Gastroesophageal sphincter (tissue), 4 donors: Measurements from ENCODE around the gene LCNL1. TPM values are rescaled to one million over a fixed set of nuclear protein-coding genes. Genes with fewer than 3 reads are reported as not detected.

Source experiments
- ATAC-seq: fragments of 150-250 bp; one replicate; pipeline ENCODE4 v1.9.1; 2016; ENCODE audit warnings: mild to moderate bottlenecking, moderate library complexity
- H3K27ac ChIP-seq, 4 donors: fragments of 200-600 bp; sonication (generic) in 3 of 4; 1 replicate in 3 of 4; 2 replicates in 1 of 4; pipeline ENCODE4 v1.5.1; 2016 to 2019
- H3K27me3 ChIP-seq: fragments of 200-600 bp; sonication (generic); one replicate; pipeline ENCODE4 v1.5.1; 2019
- H3K36me3 ChIP-seq, 2 donors: fragments of 200-600 bp; sonication (generic); one replicate each; pipeline ENCODE4 v1.5.1; 2019; ENCODE audit warnings: control low read depth in 1 of 2
- H3K4me1 ChIP-seq, 3 donors: fragments of 200-600 bp; sonication (generic); 1 replicate in 2 of 3; 2 replicates in 1 of 3; pipeline ENCODE4 v1.5.1; 2016 to 2019; ENCODE audit warnings: control low read depth in 2 of 3
- H3K4me3 ChIP-seq, 2 donors: fragments of 200-600 bp; sonication (generic); one replicate each; pipeline ENCODE4 v1.5.1; 2019; ENCODE audit warnings: mild to moderate bottlenecking in 1 of 2, moderate library complexity in 1 of 2
- H3K9me3 ChIP-seq, 3 donors: fragments of 200-600 bp; sonication (generic); one replicate each; pipeline ENCODE4 v1.5.1; 2017 to 2019; ENCODE audit warnings: control low read depth in 2 of 3
- CTCF ChIP-seq, 4 experiments: fragments of 200-600 bp in 2 of 4; fragments of 450-650 bp in 2 of 4; sonication (generic) in 1 of 4; IDR thresholded peaks; one replicate each; pipeline ENCODE4 v1.5.1; 2017 to 2019; ENCODE audit warnings: antibody characterized with exemption in 4 of 4, mild to moderate bottlenecking in 2 of 4, moderate library complexity in 2 of 4
- EP300 ChIP-seq: sonication (generic); formaldehyde crosslinking; IDR thresholded peaks from one replicate; pipeline ENCODE4 v1.6.1; 2017; ENCODE audit warnings: antibody characterized with exemption, mild to moderate bottlenecking
- POLR2A ChIP-seq, 2 donors: fragments of 450-650 bp; IDR thresholded peaks; one replicate each; pipeline ENCODE4 v1.6.1; 2017; ENCODE audit warnings: antibody characterized with exemption in 2 of 2, mild to moderate bottlenecking in 2 of 2, moderate library complexity in 1 of 2
- POLR2AphosphoS5 ChIP-seq: sonication (generic); formaldehyde crosslinking; IDR thresholded peaks from one replicate; pipeline ENCODE4 v1.6.1; 2017; ENCODE audit warnings: antibody characterized with exemption
- WGBS, 2 donors: methylation state at CpG; one replicate each; pipeline ENCODE4 v1.1.5; 2018; ENCODE audit warnings: low coverage in 1 of 2; 5-methylcytosine and 5-hydroxymethylcytosine counted together
- total RNA-seq, 4 donors: library from RNA; depleted of rRNA; stranded (reverse); fragments of >200 nt; gene quantifications; one replicate each; pipeline ENCODE4 v1.1.0, GENCODE V29; 2016

LCNL1 gene
- total RNA-seq, 4 donors from 2014 or later: 0.40 TPM; not detected in 2

DNA sequence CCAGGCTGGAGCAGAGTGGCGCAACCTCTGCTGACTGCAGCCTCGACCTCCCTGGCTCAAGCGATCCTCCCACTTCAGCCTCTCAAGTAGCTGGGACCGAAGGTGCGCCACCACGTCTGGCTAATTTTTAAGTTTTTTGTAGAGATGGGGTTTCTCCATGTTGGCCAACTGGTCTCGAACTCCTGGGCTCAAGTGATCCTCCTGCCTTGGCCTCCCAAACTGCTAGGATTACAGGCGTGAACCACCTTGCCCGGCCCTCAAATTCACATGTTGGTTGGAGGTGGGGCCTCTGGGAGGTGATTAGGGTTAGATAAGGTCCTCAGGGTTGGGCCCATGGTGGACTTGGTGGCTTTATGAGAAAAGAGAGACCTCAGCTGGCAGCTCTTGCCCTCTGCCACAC is 20.6 kb upstream of the LCNL1 start:
- Histone ChIP-seq H3K9me3 (no peaks in the 10 kb centered on the region), H3K36me3 (no peaks in the 10 kb centered on the region), H3K4me3 (no peak overlapping the region), H3K27ac (no peak overlapping the region), H3K4me1 (peaks cover 0 to 8% (median 8%) of the 10 kb centered on the region in 3 donors), H3K27me3 (peaks cover 28% of the 10 kb centered on the region)
- TF ChIP-seq EP300 (no peak), POLR2A (IDR thresholded peaks at IDR 0.05) (no peak), CTCF (IDR thresholded peaks at IDR 0.05) (no peak), POLR2AphosphoS5 (no peak)
- ATAC-seq: no peak
- 97 to 98% methylated on average over 6 to 8 of the region's 9 CpGs for WGBS, 2 donors

- Histone ChIP-seq H3K36me3 (no peaks in the 10 kb centered on the region), H3K27me3 (peaks cover 30% of the 10 kb centered on the region), H3K4me1 (peaks cover 0 to 8% (median 8%) of the 10 kb centered on the region in 3 donors), H3K9me3 (no peaks in the 10 kb centered on the region), H3K4me3 (no peak overlapping the region), H3K27ac (no peak overlapping the region)
- TF ChIP-seq EP300: no peak
- no peak for TF ChIP-seq CTCF (IDR thresholded peaks at IDR 0.05)
- no peak for TF ChIP-seq POLR2A (IDR thresholded peaks at IDR 0.05)
- TF ChIP-seq POLR2AphosphoS5: no peak
- no peak for ATAC-seq
- WGBS, 2 donors: 60% methylated on average over 2 of the region's 11 CpGs; no CpG with 5 or more reads in 1 of the 2 donors
These were observed 20.0 kb upstream of the LCNL1 start for GRCh38 chr9:136962701-136963248.

- H3K27ac ChIP-seq: no peak overlapping the region
- no peaks in the 10 kb centered on the region for H3K36me3 ChIP-seq
These were observed 19.5 kb upstream of the LCNL1 start for GRCh38 chr9:136963341-136963740.

DNA sequence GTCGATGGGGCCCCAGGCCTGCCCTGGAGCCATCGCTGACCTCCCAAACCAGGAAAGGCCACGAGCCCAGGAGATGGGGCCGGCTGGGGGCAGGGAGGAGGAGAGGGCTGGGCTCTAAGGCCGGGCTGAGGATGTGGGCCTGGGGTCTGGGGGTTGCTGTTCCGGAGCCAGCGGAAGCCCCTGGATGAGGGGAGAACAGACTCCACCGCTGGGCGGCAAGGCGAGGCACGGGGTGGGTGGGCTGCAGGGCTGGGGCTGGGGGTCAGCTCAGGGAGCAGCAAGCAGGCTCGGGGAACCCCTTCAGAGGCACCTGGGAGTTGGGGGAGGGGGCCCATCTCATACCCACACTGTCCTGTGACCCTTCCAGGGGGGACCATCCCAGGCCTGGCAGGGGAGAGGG is 19.0 kb upstream of the LCNL1 start:
- peaks cover 39% of the 10 kb centered on the region for H3K27me3 ChIP-seq
- no peak overlapping the region for H3K27ac ChIP-seq
- no peak overlapping the region for H3K4me3 ChIP-seq
- TF ChIP-seq POLR2A (IDR thresholded peaks at IDR 0.05): no peak
- TF ChIP-seq POLR2AphosphoS5: no peak
- TF ChIP-seq CTCF (IDR thresholded peaks at IDR 0.05): no peak
- TF ChIP-seq EP300: no peak
- no peak for ATAC-seq
- no CpG with 5 or more reads among the region's 12 CpGs for WGBS, 2 donors
- no peaks in the 10 kb centered on the region for H3K36me3 ChIP-seq
- H3K9me3 ChIP-seq: no peaks in the 10 kb centered on the region
- peaks cover 0 to 8% (median 8%) of the 10 kb centered on the region in 3 donors for H3K4me1 ChIP-seq

More at GRCh38 chr9:136963341-136963740, 19.5 kb upstream of the LCNL1 start:
- TF ChIP-seq EP300 (no peak), POLR2AphosphoS5 (no peak), CTCF (IDR thresholded peaks at IDR 0.05) (no peak), POLR2A (IDR thresholded peaks at IDR 0.05) (no peak)
- Histone ChIP-seq H3K27me3 (peaks cover 36% of the 10 kb centered on the region), H3K9me3 (no peaks in the 10 kb centered on the region), H3K4me3 (no peak overlapping the region), H3K4me1 (peaks cover 0 to 8% (median 8%) of the 10 kb centered on the region in 3 donors)
- no peak for ATAC-seq
- no CpG with 5 or more reads among the region's 15 CpGs for WGBS, 2 donors

GRCh38 chr9:136964171-136964689 is 18.6 kb upstream of the LCNL1 start:
- 39% methylated on average over 7 of the region's 22 CpGs; no CpG with 5 or more reads in 1 of the 2 donors for WGBS, 2 donors
- no peaks in the 10 kb centered on the region for H3K36me3 ChIP-seq
- H3K4me1 ChIP-seq: peaks cover 0 to 8% (median 8%) of the 10 kb centered on the region in 3 donors
- no peak for TF ChIP-seq POLR2A (IDR thresholded peaks at IDR 0.05)
- TF ChIP-seq EP300: no peak
- TF ChIP-seq POLR2AphosphoS5: no peak
- no peak for TF ChIP-seq CTCF (IDR thresholded peaks at IDR 0.05)
- H3K27ac ChIP-seq: no peak overlapping the region
- no peaks in the 10 kb centered on the region for H3K9me3 ChIP-seq
- H3K4me3 ChIP-seq: no peak overlapping the region
- H3K27me3 ChIP-seq: peaks cover 40% of the 10 kb centered on the region
- no peak for ATAC-seq
